ENCODE results near the gene FREY1.

- no peak for TF ChIP-seq TAF1 (IDR thresholded peaks at IDR 0.05; ENCODE audit: borderline replicate concordance, insufficient read depth, low read length)
- 0 out of 2 replicates have a peak, but pooled peaks have one; percentile 30 for TF ChIP-seq POLR2AphosphoS5 (IDR thresholded peaks at IDR 0.05; ENCODE audit: low read depth, low read length)
- TF ChIP-seq SIN3A (IDR thresholded peaks at IDR 0.05; ENCODE audit: borderline replicate concordance, insufficient read depth, low read length) = peak; percentile 78; the same call in 1 of the 2 replicates
- no peak for TF ChIP-seq FOXP2 (optimal IDR thresholded peaks at IDR 0.05; ENCODE audit: borderline replicate concordance, extremely low read depth, extremely low read length, insufficient read depth)
- peak in 1 of 2 experiments; percentile 61; a peak in 2 of 4 replicates for TF ChIP-seq REST (IDR thresholded peaks at IDR 0.05; ENCODE audit: insufficient read depth in 1 of 2, low read depth in 2 of 2, low read length in 2 of 2)
These were observed 49.1 kb downstream of the FREY1 start for GRCh38 chr11:45857961-45858474.
